Activated gamma-delta T cell treated with Interleukin-2 at 50 U/mL for 16 hours (primary cell): Measurements from ENCODE around the gene PDIA5.
"Not testable (repeated sequence)": the region's sequence is repeated elsewhere in the genome, so short reads cannot be mapped to it uniquely, and the experiment has no call there.

Source experiments
- DNase-seq: peaks from one replicate; pipeline ENCODE4 v3.0.0-alpha.2; 2020

The PDIA5 gene

DNA sequence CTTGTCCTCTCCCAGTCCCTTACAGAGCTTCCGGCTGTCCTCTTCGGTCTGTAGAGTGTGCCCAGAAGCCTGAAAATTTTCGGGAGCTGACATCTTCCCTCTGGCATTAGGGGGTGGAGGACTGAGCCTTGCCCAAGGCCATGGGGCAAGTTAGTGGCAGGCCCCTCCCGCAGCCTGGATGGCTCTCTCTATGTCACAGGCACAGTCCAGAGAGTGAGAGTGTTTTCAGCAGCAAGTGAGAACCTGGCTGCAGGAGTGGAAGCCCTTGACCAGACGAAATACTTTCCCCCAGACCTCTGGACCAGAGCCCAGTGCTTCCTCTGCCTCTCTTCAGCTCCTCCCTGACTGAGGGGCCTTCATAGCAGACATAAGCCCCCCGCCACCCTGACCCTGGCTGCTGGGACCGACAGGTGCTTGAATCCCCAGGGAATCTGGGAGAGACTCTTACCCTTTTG, 84.5 kb downstream of the PDIA5 start:
- no peak for DNase-seq

DNA sequence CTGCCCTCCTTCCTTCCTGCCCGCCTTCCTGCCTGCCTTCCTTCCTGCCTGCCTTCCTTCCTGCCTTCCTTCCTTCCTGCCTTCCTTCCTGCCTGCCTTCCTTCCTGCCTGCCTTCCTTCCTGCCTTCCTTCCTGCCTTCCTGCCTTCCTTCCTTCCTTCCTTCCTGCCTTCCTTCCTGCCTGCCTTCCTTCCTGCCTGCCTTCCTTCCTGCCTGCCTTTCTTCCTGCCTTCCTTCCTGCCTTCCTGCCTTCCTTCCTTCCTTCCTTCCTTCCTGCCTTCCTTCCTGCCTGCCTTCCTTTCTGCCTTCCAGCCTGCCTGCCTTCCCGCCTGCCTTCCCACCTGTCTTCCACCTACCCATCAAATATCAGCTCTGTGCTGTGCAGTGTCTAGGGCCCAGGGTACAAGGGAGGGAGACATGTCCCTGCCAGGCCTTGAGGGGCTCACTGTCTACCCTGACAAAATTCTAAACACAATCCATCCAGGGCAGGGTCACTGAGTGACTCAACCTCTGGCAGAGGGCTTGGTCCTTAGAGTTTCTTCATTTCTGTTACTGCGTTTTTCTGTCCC, 85.1 kb downstream of the PDIA5 start:
- DNase-seq, result not testable (repeated sequence)

DNA sequence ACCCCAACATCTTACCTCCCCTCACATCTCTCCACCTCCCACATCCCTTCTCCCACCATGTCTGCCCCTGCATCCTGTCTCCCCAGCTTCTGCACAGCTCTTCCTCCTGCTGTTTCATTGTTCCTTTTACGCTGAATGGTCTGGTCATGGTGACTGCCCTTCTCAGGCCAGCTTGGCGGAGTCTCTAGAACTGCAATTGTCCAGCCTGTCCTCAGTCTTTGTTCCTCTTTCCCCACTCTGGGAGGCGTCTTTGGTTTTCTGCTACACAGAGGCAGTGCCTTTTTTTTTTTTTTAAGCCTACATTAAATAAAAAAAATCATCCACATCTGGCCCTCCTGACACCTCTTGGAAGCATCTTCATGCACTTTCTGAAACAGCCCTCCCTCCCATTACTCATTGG, 85.9 kb downstream of the PDIA5 start:
- DNase-seq, result no peak

DNA sequence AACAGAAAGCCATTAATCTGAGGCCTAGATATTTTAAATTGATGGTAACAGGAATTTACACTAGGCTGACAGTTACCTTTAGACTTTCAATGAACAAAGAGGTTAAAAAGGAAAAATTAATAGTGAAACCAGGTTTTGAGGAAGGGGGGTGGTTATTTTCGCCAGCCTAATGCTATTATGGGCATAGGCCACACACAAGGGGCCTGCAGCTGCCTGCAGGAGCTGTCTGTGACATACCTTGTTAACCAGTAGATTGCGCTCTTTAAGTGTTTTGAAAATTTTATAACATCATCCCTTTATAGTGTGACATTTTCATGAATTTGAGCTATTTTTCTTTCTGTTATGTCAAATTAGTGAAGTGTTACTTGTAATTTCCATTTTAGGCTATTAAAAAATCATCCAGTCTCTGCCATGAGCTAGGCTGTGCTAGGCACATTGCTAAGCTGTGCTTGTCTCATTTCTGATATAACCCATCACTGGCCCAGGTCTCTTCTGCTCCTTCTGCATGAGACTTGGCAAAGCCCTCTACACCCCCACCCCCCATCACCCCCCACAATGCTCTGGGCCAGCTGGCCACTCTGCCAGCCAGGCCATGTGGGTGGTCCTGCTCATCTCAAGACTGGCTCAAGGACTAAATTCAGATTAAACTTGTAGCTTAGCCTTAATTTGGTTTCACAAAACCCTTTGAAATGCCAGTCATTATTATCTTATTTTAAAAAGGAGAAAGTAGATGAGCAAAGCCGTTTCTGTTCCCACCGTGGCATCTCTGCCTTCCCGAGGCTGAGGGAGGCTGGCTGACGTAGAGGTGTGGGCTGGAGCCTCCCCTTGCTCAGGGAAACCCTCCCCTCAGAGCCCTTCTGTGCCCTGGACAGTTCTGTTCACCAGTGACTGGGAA, 86.5 kb downstream of the PDIA5 start:
- no peak for DNase-seq

DNA sequence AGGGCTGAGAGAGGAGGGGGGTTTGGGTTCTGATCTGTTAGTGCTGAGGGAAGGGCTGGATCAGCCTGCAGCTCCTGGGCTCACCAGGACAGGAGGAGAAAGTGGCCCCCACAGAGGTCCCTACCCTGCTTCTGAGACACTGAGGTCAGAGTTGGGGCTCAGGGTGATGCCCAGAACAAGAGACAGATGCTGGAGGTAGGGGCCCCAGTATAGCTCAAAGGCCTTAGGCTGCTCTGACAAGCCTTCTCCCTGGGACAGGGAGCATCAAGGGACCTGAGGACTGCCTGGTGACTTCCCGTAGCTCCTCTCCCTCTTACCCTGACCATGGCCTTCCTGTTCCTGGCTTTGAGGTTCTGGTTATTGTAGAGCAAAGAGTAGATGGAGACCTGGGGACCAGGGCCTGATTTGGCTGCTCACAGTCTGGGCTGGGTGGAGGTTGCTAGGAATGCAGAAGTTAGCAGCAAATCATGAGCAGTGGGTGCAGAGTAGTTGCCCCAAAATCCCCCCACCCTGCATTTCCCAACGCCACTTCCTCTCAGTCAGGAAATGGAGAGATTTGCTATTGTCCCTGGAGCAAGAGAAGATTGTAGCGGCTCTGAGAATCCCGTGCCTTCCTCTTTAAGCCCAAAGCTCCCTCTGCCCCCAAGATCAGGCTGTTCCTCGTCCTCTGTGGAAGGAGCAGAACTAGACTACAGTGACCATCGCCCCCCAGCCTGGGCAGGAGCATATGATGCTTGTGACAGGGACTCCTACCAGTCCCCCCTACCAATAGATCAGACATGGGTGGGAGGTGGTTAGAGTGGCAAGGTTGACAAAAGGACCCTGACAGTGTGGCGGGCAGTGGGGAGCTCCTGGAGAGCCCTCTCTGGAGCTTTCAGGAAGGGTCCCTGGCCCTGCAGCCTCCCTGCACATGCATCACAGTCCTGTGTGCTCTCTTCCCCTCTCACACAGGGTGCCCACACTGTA, 87.5 kb downstream of the PDIA5 start:
- DNase-seq, result no peak

DNA sequence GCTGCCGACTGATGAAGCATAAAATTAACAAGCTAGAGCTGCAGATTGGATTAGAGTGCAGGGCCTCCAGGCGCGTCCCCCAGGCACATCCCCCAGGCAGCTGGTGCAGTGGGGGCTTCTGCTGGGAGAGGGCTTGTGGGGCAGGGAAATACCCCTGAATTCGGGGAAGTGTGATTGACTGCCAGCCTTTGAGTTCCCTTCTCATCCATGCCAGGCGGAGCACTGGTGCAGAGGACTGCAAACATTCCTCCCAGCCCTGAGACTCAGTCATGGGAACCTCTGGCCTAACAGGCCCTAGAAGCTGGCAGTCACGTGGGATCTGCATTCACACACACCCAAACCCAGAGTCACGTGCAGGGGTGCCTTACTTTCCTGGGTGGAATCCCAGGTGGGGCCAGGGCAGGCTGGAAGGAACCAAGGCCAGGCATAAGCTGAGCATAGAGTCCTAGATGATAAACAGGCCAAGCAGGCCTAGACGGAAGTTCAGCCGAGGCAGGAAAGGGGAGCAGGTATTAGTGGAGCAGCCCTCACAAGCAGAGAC, 88.7 kb downstream of the PDIA5 start:
- DNase-seq, result no peak

DNA sequence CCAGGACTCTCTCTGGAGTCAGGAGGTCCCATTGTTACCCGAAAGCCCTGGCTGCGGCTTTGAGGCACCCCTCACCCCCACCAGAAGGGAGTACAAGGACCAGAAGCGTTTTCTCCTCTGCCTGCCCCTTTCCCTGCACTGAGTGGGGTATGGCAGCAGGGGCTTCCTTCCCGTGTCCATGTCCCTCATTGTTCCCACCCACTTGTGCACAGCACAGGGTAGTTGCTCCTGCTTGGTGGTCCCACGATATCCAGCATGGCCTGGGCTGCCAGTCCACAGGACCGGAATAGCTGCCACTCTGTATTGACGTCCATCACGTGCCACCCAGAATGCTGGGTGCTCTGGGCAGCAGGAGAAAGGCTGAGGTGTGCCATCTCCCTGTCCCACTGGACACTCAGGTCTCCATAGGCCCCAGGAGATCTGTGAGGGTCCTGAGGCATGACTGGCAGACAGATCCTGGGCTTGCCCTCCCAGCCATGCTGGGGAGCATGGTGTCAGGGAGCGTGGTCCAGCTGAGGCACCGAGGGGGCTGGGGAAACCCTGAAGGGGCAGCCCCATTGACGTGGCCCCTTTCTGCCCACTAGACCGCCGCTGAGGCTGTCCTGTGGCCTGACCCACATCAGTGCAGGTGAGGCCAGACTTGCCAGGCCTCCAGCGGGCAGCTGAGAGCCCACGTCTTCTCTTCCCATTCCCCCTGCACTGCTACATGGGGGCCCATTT, 89.6 kb downstream of the PDIA5 start:
- no peak for DNase-seq

DNA sequence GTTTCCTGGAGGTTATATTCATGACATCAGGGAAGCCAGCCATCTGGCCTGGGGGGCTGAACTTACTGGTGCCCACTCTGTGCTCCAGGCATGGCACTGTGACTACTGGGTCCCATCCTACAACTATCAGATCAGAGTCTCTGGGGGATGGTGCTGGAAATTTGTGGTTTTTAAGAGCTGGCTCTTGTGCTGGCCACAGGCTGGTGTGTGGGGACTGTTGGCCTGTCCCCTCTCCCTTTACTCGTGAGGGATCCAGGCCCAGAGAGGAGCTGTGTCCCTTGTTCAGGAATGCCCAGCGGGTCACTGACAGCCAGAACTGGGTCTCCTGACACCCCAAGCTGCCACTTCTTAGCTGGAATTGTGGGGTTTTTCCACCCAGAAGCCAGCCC, 90.4 kb downstream of the PDIA5 start:
- DNase-seq, result no peak

DNA sequence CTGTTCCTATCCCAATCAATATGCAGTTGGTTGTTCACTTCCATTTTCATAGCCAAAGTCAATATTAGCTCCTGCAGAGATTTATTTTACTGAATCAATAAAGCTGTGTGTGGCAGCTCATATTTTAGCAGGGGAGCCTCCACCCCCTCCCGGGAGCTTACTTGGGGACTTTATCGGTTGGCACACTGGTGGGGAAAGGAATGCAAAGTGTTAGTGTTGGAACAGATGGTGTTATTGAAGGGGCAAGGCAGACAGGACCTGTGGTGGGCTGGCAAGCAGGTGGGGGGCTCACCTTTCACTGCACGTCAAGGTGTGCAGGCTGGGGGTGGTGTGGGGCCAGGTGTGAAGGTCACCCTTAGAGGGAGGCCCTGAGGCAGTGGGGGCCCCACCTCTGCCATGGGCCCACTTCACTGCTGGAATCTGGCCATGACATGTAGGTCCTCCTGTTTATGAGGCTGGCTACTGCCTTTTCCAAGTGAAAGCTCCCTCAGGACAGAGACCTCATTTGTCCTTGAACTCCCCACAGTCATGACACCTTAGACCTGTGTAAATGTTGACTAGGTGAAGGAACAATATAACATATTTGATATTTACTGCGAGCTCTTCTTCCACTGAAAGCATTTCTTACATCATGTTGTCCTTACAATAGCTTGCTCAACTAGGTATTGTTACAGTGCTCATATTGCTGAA, 90.9 kb downstream of the PDIA5 start:
- DNase-seq, result no peak

DNA sequence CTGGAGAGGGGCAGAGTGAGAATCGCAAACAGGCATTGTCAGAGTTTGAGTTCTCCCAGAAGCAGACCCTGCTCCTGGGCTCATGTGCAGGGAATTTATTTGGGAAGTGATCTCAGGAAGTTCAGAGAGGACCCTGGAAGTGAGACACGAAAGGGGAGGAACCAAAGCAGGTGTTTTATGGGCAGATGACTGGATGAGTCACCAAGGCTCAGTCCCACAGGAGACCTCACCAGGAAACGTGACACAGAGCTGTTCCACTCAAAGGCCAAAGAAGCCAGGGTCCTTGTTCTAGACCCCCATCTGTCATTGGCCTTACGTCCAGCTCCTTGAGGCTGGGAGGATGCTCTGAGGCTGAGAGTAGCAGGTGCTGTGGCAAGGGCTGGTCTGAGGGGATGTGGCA, 91.5 kb downstream of the PDIA5 start:
- no peak for DNase-seq

DNA sequence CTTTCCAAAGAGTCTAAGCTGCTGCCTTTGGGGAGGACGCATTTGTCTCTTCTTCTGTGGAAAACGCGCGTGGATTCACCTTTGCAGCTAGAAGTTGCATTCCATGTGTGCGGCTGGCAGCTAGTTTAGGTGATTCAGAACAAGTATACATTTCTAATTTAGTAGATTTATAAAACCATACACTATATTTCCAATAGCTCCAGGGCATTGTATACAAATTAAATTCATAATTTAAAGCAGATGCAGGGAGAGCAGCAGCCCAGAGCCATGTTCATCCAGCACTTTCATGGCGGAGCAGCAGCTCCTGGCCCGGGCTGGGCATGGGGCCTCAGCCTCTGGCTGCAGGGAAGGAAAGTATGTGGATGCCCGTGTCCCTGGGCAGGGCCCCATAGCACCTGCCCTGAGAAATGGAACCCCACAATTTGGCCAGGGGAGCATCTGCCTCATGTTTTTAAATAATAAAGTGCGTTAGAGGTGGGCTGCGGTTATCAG, 92.1 kb downstream of the PDIA5 start:
- DNase-seq, result no peak

DNA sequence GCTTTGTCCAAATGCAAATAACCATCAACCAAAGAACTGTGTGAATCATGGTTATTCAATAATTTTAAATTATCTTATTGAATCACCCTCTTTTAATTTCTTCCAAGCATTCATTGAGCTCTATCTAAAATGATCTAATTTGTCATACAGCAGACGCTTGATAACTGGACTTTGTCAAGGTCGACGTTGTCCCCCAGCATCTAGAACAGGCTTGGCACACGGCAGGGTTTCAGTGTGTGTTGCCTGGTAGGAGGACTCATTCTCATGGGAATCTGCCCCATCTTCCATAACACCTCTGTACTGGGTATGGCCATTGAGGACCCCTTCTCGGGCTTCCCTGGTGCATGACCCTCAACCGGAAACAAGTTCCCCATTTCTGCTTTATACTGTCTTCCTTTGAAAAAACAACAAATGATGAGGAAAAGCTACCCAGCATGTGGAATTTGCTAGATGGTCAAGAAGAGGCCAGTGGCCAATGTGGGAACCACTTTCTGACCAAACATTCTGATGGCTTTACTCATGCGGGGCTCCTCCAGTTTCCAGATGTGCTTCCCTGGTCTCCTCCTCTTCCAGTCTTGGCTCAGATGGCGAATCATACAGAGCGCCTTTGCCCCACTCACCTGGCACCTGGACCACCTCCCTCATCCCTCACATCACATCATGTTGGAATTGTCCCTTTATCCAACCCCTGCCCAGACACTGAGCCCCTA, 93.3 kb downstream of the PDIA5 start:
- DNase-seq, result no peak

DNA sequence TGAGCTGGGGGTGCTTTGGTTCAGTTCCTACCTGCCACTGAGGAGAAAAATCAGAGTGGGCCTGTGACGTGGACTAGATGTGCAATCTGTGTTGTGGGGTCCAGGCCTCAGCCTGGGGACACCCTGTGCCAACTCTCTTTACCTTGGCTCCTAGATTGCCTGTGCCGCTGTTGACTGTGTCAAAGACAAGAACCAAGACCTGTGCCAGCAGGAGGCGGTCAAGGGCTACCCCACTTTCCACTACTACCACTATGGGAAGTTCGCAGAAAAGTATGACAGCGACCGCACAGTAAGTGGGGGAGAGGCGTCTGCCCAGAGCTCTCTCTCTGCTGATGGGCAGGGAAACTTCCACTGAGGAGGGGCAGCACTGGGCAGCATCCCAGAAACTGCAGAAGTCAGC, 94.3 kb downstream of the PDIA5 start:
- DNase-seq, result no peak

DNA sequence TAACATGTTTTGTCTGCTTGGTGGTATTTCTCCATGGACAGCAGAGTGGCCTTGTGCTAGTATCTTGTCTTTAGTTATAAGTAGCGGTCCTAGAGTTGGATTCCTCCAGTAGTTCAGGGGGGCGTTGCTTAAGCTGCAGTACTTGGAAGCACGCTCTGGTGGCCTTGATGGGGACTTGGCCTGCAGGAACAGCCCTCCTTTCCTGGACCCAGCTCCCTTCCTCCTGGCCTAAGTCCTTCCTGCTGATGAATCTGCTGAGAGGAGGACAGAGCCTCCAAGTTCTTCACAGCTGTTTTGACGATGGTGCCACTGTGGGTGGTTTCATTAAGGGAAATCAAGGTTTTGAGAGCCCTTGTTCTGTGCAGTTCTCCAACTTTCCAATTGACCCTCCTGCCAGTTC, 96.3 kb downstream of the PDIA5 start:
- DNase-seq, result no peak

DNA sequence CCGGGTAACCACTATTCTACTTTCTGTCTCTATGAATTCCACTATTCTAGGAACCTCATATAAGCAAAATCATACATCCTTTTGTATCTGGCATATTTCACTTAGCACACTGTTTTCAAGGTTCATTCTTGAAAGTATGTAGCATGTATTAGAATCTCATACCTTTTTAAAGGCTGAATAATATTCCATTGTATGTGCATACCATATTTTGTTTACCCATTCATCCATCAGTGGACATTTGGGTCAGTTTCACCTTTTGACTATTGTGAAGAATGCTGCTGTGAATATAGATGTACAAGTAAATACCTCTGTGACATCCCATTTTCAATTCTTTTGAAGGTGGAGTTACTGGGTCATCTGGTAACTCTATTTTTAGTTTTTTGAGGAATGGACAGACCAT, 98.3 kb downstream of the PDIA5 start:
- DNase-seq, result no peak

DNA sequence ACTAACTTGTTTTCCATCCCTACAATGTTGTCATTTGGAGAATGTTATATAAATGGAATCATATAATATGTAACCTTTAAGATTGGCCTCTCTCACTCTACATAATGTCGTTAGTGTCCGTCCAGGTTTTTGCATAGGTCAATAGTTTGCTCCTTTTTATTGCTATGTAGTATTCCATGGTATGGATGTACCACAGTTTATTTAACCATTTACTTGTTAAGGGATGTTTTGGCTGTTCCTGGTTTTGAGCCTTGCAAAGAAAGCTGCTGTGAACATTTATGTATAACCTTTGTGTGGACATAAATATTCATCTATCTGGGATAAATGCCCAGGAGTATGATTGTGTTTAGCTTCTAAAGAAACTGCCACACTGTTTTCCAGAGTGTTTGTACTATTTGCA, 100.9 kb downstream of the PDIA5 start:
- no peak for DNase-seq

DNA sequence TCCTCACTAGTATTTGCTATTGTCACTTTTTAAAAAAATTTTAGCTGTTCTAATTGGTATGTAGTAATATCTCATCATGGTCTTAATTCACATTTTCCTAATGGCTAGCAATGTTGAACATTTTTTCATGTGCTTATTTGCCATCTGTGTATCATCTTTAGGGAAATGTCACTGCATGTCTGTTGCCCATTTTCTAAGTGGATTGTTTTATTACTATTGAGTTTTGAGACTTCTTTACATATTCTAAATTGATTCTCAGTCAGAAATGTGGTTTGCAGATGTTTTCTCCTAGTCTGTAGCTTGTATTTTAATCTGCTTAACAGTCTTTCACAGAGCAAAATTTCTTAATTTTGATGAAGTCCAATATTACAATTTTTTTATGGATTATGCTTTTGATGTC, 101.3 kb downstream of the PDIA5 start:
- DNase-seq, result no peak

DNA sequence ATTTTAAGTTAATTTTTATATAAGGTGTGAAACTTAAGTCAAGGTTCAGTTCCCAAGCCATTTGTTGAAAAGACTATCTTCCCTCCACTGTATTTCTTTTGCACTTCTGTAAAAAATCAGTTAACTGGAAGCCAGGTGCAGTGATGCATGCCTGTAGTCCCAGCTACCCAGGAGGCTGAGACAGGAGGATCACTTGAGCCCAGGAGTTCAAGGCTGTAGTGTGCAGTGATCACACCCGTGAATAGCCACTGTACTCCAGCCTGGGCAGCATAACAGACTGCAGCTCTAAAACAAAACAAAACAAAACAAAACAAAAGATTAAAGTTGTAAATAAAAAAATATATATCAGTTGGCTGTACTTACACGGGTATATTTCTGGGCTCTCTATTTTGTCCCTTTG, 101.8 kb downstream of the PDIA5 start:
- no peak for DNase-seq

DNA sequence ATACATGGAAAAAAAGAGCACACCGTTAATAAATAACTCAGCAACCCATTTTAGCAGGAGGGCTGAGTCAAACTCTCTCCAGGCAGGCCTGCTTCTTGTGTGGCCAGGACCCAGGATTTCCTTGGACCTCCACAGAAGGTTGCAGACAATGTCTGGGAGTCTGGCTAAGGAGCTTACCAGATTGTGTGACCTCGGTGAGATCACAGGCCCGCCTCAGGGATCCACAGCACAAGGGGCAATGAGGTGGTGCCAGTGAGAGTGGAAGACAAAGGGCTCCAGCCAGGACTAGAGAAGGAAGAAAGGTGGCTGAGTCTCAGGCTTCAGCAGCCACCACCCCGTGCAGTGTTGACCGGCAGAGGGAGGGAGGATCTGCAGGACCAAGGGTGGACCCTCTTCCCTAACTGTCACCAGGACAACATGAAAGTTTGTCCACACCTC, 102.7 kb downstream of the PDIA5 start:
- no peak for DNase-seq

DNA sequence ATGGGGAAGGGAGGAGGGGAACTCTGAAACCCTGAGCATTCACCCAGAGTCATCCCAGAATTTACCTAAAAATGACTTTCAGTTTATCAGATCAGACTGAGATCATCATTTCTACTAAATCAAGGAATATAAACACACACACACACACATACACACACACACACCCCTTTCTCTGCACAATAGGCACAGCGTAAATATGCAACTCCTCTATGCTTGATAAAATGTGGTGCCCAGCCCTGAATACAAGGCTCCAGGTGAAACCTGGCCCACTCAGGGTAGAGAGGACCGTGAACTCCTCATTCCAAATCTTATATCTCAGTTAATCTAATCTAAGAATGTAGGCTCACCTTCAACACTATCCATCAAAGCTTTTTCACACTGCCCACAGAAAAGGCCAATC, 103.1 kb downstream of the PDIA5 start:
- DNase-seq, result no peak

DNA sequence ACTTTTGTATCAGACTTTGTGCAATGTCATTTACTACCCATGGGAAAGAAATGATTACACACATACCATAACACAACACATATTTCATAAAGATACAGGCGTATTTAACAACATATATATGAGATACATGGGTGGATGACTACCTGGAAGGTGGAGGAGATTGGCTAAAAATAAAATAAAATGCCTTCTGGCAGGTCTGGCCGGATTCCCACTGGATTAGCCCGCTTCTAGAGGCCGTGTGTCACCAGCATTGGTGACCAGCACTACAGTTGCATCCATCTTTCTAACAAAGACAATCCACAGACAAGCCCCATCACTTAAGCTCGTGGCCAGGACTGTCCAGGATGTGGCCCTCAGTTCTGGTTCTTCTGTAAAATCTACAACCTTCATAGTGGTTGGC, 114.0 kb downstream of the PDIA5 start:
- no peak for DNase-seq
